Measurements from ENCODE around the gene JMJD1C. TPM values are rescaled to one million over a fixed set of nuclear protein-coding genes. Genes with fewer than 3 reads are reported as not detected.

Gene JMJD1C
- total RNA-seq, 1 experiment from 2014 or later, result 139 TPM

DNA sequence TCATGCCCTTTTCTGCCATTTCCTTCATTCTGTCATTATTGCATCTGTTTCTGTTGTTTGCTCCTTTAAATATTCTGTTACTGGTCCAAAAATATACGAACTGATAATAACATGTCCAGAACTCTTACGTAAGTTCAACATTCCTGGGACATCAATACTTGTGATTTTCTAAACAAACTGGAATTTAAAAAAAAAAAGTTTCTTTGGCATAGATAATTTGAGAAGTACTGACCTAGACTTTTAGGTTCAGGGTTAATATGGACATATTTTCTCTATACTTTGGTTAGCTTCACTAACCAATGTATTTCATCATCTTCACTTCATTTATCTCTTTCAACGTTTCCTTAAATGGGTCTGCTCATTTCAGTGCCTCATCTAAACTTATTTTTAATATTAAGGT lies 147.3 kb downstream of the JMJD1C start:
- H3F3A ChIP-seq (ENCODE audit: low read length, unreplicated experiment), result no peaks in the 10 kb centered on the region
- H3K4me1 ChIP-seq (ENCODE audit: insufficient read depth, low read length), result no peaks in the 10 kb centered on the region
- H4K20me1 ChIP-seq (ENCODE audit: low read length), result no peaks in the 10 kb centered on the region
- H3K4me2 ChIP-seq (ENCODE audit: low read length), result no peak overlapping the region
- no peak overlapping the region for H3K9ac ChIP-seq (ENCODE audit: low read length)
- H2AFZ ChIP-seq (ENCODE audit: low read length), result no peak overlapping the region
- CTCF ChIA-PET, result no interaction called here
- H3K79me2 ChIP-seq (ENCODE audit: low read length), result 0 out of 2 replicates have a peak, but pooled peaks cover 6% of the 10 kb centered on the region
- intact Hi-C loops (cut with micrococcal nuclease), result no loop called here
- H3K9me3 ChIP-seq (ENCODE audit: low read length), result no peaks in the 10 kb centered on the region
- H3K27me3 ChIP-seq (ENCODE audit: low read length), result no peaks in the 10 kb centered on the region
- DNase-seq (no peak), ATAC-seq (no peak)
- TF ChIP-seq, protein P1, sequence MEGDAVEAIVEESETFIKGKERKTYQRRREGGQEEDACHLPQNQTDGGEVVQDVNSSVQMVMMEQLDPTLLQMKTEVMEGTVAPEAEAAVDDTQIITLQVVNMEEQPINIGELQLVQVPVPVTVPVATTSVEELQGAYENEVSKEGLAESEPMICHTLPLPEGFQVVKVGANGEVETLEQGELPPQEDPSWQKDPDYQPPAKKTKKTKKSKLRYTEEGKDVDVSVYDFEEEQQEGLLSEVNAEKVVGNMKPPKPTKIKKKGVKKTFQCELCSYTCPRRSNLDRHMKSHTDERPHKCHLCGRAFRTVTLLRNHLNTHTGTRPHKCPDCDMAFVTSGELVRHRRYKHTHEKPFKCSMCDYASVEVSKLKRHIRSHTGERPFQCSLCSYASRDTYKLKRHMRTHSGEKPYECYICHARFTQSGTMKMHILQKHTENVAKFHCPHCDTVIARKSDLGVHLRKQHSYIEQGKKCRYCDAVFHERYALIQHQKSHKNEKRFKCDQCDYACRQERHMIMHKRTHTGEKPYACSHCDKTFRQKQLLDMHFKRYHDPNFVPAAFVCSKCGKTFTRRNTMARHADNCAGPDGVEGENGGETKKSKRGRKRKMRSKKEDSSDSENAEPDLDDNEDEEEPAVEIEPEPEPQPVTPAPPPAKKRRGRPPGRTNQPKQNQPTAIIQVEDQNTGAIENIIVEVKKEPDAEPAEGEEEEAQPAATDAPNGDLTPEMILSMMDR (conservative IDR thresholded peaks at IDR 0.05; ENCODE audit: low read depth, low read length), result no peak
- TF ChIP-seq EZH2phosphoT487 (IDR thresholded peaks at IDR 0.05; ENCODE audit: borderline replicate concordance, low read length) (no peak), EZH2 (IDR thresholded peaks at IDR 0.05; ENCODE audit: low read length, unreplicated experiment) (no peak)
- H3K4me3 ChIP-seq (ENCODE audit: low read length), result no peak overlapping the region
- BruUV-seq (replicated peaks), result no TSS peak
- no peak overlapping the region for H3K27ac ChIP-seq (ENCODE audit: low read length)
- no peaks in the 10 kb centered on the region for H3K36me3 ChIP-seq (ENCODE audit: low read depth, low read length)
- POLR2A ChIA-PET (ENCODE audit: unreplicated experiment), result no interaction called here
- H3K9me2 ChIP-seq (replicated peaks; ENCODE audit: low read length), result no peaks in the 10 kb centered on the region

DNA sequence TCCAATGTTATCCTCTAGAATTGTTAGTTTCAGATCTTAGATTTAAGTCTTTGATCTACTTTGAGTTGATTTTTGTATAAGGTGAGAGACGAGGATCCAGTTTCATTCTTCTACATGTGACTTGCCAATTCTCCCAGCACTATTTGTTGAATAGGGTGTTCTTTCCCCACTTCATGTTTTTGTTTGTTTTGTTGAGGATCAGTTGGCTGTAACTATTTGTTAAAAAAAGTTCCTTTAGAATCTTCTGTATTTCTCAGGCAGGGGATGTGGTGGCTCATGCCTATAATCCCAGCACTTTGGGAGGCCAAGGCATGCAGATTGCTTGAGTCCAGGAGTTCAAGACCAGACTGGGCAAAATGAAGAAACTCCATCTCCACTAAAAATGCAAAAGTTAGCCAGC lies 151.8 kb downstream of the JMJD1C start:
- Histone ChIP-seq H3K27ac (ENCODE audit: low read length) (no peak overlapping the region), H3K79me2 (ENCODE audit: low read length) (peaks cover 8% of the 10 kb centered on the region; the same call in 1 of the 2 replicates)
- BruUV-seq (replicated peaks), result no TSS peak

More for the DNA sequence above, 151.8 kb downstream of the JMJD1C start:
- DNase-seq, result no peak
- intact Hi-C loops (cut with micrococcal nuclease), result no loop called here
- no peaks in the 10 kb centered on the region for H3K27me3 ChIP-seq (ENCODE audit: low read length)
- POLR2A ChIA-PET (ENCODE audit: unreplicated experiment), result no interaction called here
- no peak overlapping the region for H2AFZ ChIP-seq (ENCODE audit: low read length)
- H3K4me1 ChIP-seq (ENCODE audit: insufficient read depth, low read length), result no peaks in the 10 kb centered on the region
- no peak overlapping the region for H3K4me3 ChIP-seq (ENCODE audit: low read length)
- no peaks in the 10 kb centered on the region for H3K9me3 ChIP-seq (ENCODE audit: low read length)
- H3K4me2 ChIP-seq (ENCODE audit: low read length), result no peak overlapping the region
- CTCF ChIA-PET, result interaction anchor here (0.6 kb wide), 1 partner anchor 15 kb away, joined by 5 read pairs; no protein-coding TSS in a partner anchor
- no peak for TF ChIP-seq EZH2phosphoT487 (IDR thresholded peaks at IDR 0.05; ENCODE audit: borderline replicate concordance, low read length)
- TF ChIP-seq, protein P1 (conservative IDR thresholded peaks at IDR 0.05; ENCODE audit: low read depth, low read length), result no peak
- no peak for TF ChIP-seq EZH2 (IDR thresholded peaks at IDR 0.05; ENCODE audit: low read length, unreplicated experiment)
- ATAC-seq, result no peak
- H3K9ac ChIP-seq (ENCODE audit: low read length), result no peak overlapping the region
- peaks cover 5% of the 10 kb centered on the region for H3F3A ChIP-seq (ENCODE audit: low read length, unreplicated experiment)
- H3K36me3 ChIP-seq (ENCODE audit: low read depth, low read length), result no peaks in the 10 kb centered on the region
- no peaks in the 10 kb centered on the region for H3K9me2 ChIP-seq (replicated peaks; ENCODE audit: low read length)
- H4K20me1 ChIP-seq (ENCODE audit: low read length), result no peaks in the 10 kb centered on the region

Data from PC-3 (cell line).